Heart right ventricle (tissue), 16 donors: ENCODE data around the gene TSPAN9. TPM values are rescaled to one million over a fixed set of nuclear protein-coding genes. Genes with fewer than 3 reads are reported as not detected.

Experiments used
- ATAC-seq, 8 donors: fragments of 200-7000 bp; cut with Tn5 transposase; one replicate each; pipeline ENCODE4 v1.9.1; 2020; ENCODE audit warnings: mild to moderate bottlenecking in 8 of 8, moderate library complexity in 8 of 8, moderate number of reproducible peaks in 1 of 8
- DNase-seq, 2 donors: peaks; one replicate each; pipeline ENCODE4 v3.0.0-alpha.2; 2020
- H3K27ac ChIP-seq, 10 donors: fragments of 200-600 bp; sonication (generic) in 2 of 10; one replicate each; pipeline versions ENCODE4 v1.5.0 to v1.8.0; 2020 to 2022; ENCODE audit warnings: mild to moderate bottlenecking in 3 of 10
- H3K27me3 ChIP-seq, 7 donors: fragments of 200-600 bp; one replicate each; pipeline ENCODE4 v1.8.0; 2021 to 2022; ENCODE audit warnings: mild to moderate bottlenecking in 2 of 7
- H3K36me3 ChIP-seq, 9 donors: fragments of 200-600 bp; sonication (generic) in 1 of 9; one replicate each; pipeline versions ENCODE4 v1.5.0 to v1.8.0; 2020 to 2022; ENCODE audit warnings: mild to moderate bottlenecking in 2 of 9
- H3K4me1 ChIP-seq, 9 donors: fragments of 200-600 bp; sonication (generic) in 1 of 9; one replicate each; pipeline versions ENCODE4 v1.5.0 to v1.8.0; 2020 to 2022; ENCODE audit warnings: mild to moderate bottlenecking in 4 of 9
- H3K4me3 ChIP-seq, 10 donors: fragments of 200-600 bp; sonication (generic) in 2 of 10; one replicate each; pipeline versions ENCODE4 v1.5.0 to v1.8.0; 2020 to 2022; ENCODE audit warnings: mild to moderate bottlenecking in 7 of 10, moderate library complexity in 2 of 10
- H3K9me3 ChIP-seq, 11 donors: fragments of 200-600 bp in 10 of 11; sonication (generic) in 2 of 11; one replicate each; pipeline versions ENCODE4 v1.5.0 to v1.8.0; 2013 to 2022; ENCODE audit warnings: mild to moderate bottlenecking in 2 of 11, control low read depth in 1 of 11, moderate library complexity in 1 of 11
- WGBS, 2 donors: extraction: QIAGEN DNeasy Blood & Tissue Kit; methylation state at CpG; one replicate each; pipeline ENCODE4 v1.1.7; 2013; ENCODE audit warnings: inconsistent platforms in 1 of 2; 5-methylcytosine and 5-hydroxymethylcytosine counted together
- intact Hi-C, 10 donors: fragments of 100-400 bp; cut with DNase I; formaldehyde crosslinking; loops; one replicate each; pipeline versions ENCODE4 v1.11.1 to v1.14.2; 2022
- polyA plus RNA-seq, 2 donors: library from polyadenylated mRNA; stranded (reverse); fragments of 200-250 nt; gene quantifications; one replicate each; pipeline ENCODE4 v1.2.3, GENCODE V29; 2013
- total RNA-seq, 10 donors: library from RNA; stranded (reverse); fragmentation: NEBNext Ultra II Directional in 3 of 10; extraction: Animal tissue kit (Norgen Biotek cat#: 25700) in 3 of 10; gene quantifications; one replicate each; pipeline versions ENCODE4 v1.2.1 to v1.2.4, GENCODE V29; 2021 to 2023
- TF ChIP-seq, protein P1 (sequence below), 9 donors: fragments of 200-600 bp; sonication (generic) in 2 of 9; IDR thresholded peaks; one replicate each; pipeline versions ENCODE4 v1.5.0 to v1.8.0; 2021 to 2022; ENCODE audit warnings: antibody characterized with exemption in 9 of 9, mild to moderate bottlenecking in 5 of 9, moderate library complexity in 1 of 9
- donor health status: Arrhythmogenic right ventricular cardiomyopathy.
- donor health status: ischemic (EF 13 %, LVEDD 7.1; RV severe dilation, severe dysfunction).
- donor health status: healthy with polysubstance abuse.
- donor health status: DM: no; HTN: yes; CAD: no.
- donor health status: DM: no; HTN: no; CAD: no.
- donor health status: ischemic (EF 25% LVEDD 6.9; RV normal size, moderate dysfunction).
- donor health status: ischemic (EF 25% LVEDD 5.7; RV mildly dilated, moderate dysfunction).
- donor health status: healthy.
- donor health status: DM: yes; HTN: yes; CAD: no.
- donor health status: Ischemic cardiomyopathy.
- donor health status: ischemic (EF 35%, LVEDD 5.7; RV mildly dilated, moderate dysfunction).
- donor health status: nonischemic (EF 11% LVEDD 7.7; RV severe dilation, severe dysfunction).
- donor health status: DM: yes; HTN: yes; CAD: no.
- donor health status: PGD.
- donor health status: ischemic (EF 29% LVEDD 5.4; RV normal size, mild dysfunction).
- donor health status: nonischemic (EF 23%, LVEDD 6.1; RV moderate dilation, normal function).

The TSPAN9 gene
- total and polyA plus RNA-seq, 12 donors, result 63.0 to 401 (median 251) TPM

DNA sequence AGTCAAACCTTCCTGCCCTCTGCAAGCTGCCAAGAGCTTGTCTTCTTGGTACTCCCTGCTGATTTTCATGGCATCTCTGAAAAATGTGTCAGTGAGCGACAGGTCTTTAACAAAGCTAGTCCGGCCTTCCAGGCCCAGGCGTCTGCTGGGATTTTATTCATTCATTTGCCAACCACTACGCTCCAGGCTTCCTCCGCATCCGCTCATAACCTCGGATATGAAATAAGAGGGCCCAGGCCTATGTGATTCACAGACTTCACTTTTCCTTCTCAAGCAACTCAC is 13.8 kb downstream of the TSPAN9 start:
- TF ChIP-seq, protein P1, sequence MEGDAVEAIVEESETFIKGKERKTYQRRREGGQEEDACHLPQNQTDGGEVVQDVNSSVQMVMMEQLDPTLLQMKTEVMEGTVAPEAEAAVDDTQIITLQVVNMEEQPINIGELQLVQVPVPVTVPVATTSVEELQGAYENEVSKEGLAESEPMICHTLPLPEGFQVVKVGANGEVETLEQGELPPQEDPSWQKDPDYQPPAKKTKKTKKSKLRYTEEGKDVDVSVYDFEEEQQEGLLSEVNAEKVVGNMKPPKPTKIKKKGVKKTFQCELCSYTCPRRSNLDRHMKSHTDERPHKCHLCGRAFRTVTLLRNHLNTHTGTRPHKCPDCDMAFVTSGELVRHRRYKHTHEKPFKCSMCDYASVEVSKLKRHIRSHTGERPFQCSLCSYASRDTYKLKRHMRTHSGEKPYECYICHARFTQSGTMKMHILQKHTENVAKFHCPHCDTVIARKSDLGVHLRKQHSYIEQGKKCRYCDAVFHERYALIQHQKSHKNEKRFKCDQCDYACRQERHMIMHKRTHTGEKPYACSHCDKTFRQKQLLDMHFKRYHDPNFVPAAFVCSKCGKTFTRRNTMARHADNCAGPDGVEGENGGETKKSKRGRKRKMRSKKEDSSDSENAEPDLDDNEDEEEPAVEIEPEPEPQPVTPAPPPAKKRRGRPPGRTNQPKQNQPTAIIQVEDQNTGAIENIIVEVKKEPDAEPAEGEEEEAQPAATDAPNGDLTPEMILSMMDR (IDR thresholded peaks at IDR 0.05), result no peak
- no peak for ATAC-seq
- Histone ChIP-seq H3K27ac (peak overlapping the region in 5 of 10 donors; percentile 5 to 55 (median 23)), H3K36me3 (peaks cover 0 to 24% (median 0%) of the 10 kb centered on the region in 9 donors), H3K9me3 (no peaks in the 10 kb centered on the region), H3K4me3 (no peak overlapping the region), H3K27me3 (no peaks in the 10 kb centered on the region), H3K4me1 (peaks cover 0 to 71% (median 45%) of the 10 kb centered on the region in 9 donors)
- intact Hi-C loops, result no loop called here
- WGBS, 2 donors, result 81% methylated on average over 7 of the region's 7 CpGs
- no peak for DNase-seq

DNA sequence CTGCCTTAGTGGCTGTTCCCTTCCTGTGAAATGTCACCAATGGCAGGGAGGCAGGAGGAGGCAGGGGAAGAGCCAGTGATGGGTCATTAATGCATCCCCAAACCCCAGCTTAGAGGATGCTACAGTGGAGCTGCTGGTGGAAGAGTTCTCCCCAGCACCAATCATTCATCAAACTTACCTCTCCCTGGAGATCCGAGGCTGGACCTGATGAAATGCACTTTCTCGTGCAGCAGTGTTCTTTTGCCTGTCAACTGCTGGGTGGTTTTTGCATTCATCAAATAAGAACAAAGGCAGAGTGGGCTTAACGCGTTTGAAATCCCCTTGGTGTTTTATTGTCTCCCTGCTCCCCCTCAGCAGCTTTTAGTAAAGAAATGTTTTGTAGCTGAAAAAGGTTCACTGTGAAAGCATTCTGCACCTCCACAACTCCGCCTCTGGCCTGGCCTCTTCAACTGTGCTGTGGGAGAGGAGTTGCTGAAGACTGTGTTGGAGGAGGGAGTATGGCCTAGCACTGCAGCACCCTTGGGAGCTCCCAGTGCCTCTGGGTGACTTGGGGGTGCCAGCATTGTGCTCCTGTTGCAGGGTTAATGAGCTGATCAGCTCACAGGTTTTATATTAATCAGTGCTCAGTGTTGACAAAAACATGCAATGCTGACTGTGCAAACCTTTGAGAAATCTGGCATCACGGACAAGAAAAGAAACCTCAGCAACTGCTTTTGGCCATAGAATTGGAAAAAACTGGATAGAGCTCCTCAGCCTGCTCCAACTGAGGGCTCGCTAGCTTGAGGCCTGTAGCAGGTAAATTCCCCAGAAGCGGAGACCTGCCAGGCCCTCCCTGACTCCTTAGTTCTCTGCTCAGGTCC is 14.4 kb downstream of the TSPAN9 start:
- DNase-seq (no peak), ATAC-seq (peak in 2 of 8 donors; percentile 8 to 26)
- peaks cover 0 to 18% (median 0%) of the 10 kb centered on the region in 9 donors for H3K36me3 ChIP-seq
- H3K9me3 ChIP-seq, result no peaks in the 10 kb centered on the region
- TF ChIP-seq, protein P1 (IDR thresholded peaks at IDR 0.05), result no peak
- H3K4me3 ChIP-seq, result no peak overlapping the region
- 72 to 74% methylated on average over 8 of the region's 8 CpGs for WGBS, 2 donors
- H3K27ac ChIP-seq, result peak overlapping the region in 5 of 10 donors; percentile 23 to 58 (median 52)
- intact Hi-C loops, result no loop called here
- H3K4me1 ChIP-seq, result peaks cover 0 to 70% (median 45%) of the 10 kb centered on the region in 9 donors
- no peaks in the 10 kb centered on the region for H3K27me3 ChIP-seq

DNA sequence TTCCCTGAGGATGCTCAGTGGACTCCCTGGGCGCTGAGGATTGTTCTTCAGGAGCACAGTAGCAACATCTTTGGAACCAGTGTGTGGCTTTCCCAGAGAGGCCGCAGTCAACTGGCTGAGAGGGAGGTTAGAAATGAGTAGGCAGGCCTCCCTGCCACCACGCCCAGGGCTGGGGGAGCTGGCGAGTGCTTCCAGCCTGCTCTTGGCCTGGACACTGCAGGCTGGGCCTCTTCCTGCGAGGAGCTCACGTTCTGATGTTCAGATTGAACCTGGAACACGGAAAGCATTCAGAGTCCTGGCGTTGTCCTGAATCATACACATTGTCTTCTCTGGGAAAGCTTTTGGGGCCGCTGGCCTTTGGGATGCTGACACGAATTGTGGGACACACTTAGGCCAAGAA is 15.6 kb downstream of the TSPAN9 start:
- Histone ChIP-seq H3K9me3 (no peaks in the 10 kb centered on the region), H3K4me1 (peaks cover 6 to 70% (median 51%) of the 10 kb centered on the region in 9 donors), H3K4me3 (no peak overlapping the region), H3K36me3 (peaks cover 0 to 18% (median 0%) of the 10 kb centered on the region in 9 donors), H3K27me3 (no peaks in the 10 kb centered on the region), H3K27ac (peak overlapping the region in 6 of 10 donors; percentile 39 to 64 (median 56))
- TF ChIP-seq, protein P1 (IDR thresholded peaks at IDR 0.05), result no peak
- DNase-seq (no peak), ATAC-seq (peak in 4 of 8 donors; percentile 22 to 59 (median 27))
- 67 to 78% methylated on average over 10 of the region's 10 CpGs for WGBS, 2 donors
- intact Hi-C loops, result no loop called here

DNA sequence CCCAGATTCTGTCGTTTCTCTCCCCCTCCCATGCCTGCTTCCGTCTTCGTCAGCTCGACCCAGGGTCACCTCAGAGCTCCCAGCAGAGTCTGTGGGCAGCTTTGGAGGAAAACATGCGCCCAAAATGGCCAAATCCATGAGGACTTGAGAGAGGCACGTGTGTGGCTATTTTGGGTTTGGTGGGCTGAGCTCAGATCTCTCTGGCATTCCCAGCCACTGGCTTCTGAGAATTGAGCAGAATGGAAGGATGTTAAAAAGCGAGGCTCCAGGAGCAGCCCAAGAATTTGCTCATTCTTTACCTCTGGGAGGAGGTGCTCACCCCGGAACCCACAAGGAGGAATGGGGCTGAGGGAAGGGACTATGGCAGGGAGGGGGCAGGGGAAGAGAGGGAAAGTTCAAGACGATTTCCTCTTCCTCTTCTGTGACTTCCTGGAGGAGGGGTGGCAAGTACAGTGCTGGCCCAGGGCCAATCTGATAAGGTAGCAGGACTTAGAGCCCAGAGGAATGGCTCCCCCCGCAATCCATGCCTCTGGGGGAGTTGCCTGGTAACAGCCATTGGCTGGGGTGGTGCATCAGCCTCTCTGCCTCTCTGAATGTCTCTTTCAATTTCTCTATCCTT is 20.1 kb downstream of the TSPAN9 start:
- H3K27ac ChIP-seq, result peak overlapping the region; percentile 41 to 90 (median 78)
- no peaks in the 10 kb centered on the region for H3K27me3 ChIP-seq
- peak overlapping the region in 6 of 10 donors; percentile 9 to 33 (median 16) for H3K4me3 ChIP-seq
- intact Hi-C loops, result loop anchor here in 1 of 10 donors (2.0 kb wide), 1 partner anchor 18 kb away; no protein-coding TSS in a partner anchor
- ATAC-seq (peak; percentile 80 to 94 (median 92)), DNase-seq (peak; percentile 79 to 92)
- H3K36me3 ChIP-seq, result peaks cover 0 to 7% (median 0%) of the 10 kb centered on the region in 9 donors
- peaks cover 0 to 9% (median 0%) of the 10 kb centered on the region in 11 donors for H3K9me3 ChIP-seq
- TF ChIP-seq, protein P1 (IDR thresholded peaks at IDR 0.05), result no peak
- 2% methylated on average over 10 of the region's 10 CpGs for WGBS, 2 donors
- peaks cover 14 to 73% (median 67%) of the 10 kb centered on the region in 9 donors for H3K4me1 ChIP-seq
